Ishikawa (cell line): ENCODE results near the gene RNF8.

Source experiments
- CEBPB ChIP-seq: IDR thresholded peaks from 2 replicates; pipeline ENCODE4 v1.6.1; 2012
- EGR1 ChIP-seq: IDR thresholded peaks from 2 replicates; pipeline ENCODE4 v1.6.1; 2012
- EP300 ChIP-seq: IDR thresholded peaks from 2 replicates; pipeline ENCODE4 v1.6.1; 2012; ENCODE audit warnings: borderline replicate concordance
- MAX ChIP-seq: IDR thresholded peaks from 2 replicates; pipeline ENCODE4 v1.6.1; 2012
- NFIC ChIP-seq: IDR thresholded peaks from 2 replicates; pipeline ENCODE4 v1.6.1; 2012
- RAD21 ChIP-seq: IDR thresholded peaks from 2 replicates; pipeline ENCODE4 v1.6.1; 2012; ENCODE audit warnings: low read depth
- TAF1 ChIP-seq: IDR thresholded peaks from 2 replicates; pipeline ENCODE4 v1.6.1; 2012; ENCODE audit warnings: low read depth, mild to moderate bottlenecking
- USF1 ChIP-seq: IDR thresholded peaks from 2 replicates; pipeline ENCODE4 v1.6.1; 2012
- YY1 ChIP-seq: IDR thresholded peaks from 2 replicates; pipeline ENCODE4 v1.6.1; 2012; ENCODE audit warnings: low read depth
- ZBTB7A ChIP-seq: IDR thresholded peaks from 2 replicates; pipeline ENCODE4 v1.6.1; 2012; ENCODE audit warnings: low read depth
- TF ChIP-seq, protein P1 (sequence below): IDR thresholded peaks from 2 replicates; pipeline ENCODE4 v1.6.1; 2012; ENCODE audit warnings: low read depth, mild to moderate bottlenecking

DNA sequence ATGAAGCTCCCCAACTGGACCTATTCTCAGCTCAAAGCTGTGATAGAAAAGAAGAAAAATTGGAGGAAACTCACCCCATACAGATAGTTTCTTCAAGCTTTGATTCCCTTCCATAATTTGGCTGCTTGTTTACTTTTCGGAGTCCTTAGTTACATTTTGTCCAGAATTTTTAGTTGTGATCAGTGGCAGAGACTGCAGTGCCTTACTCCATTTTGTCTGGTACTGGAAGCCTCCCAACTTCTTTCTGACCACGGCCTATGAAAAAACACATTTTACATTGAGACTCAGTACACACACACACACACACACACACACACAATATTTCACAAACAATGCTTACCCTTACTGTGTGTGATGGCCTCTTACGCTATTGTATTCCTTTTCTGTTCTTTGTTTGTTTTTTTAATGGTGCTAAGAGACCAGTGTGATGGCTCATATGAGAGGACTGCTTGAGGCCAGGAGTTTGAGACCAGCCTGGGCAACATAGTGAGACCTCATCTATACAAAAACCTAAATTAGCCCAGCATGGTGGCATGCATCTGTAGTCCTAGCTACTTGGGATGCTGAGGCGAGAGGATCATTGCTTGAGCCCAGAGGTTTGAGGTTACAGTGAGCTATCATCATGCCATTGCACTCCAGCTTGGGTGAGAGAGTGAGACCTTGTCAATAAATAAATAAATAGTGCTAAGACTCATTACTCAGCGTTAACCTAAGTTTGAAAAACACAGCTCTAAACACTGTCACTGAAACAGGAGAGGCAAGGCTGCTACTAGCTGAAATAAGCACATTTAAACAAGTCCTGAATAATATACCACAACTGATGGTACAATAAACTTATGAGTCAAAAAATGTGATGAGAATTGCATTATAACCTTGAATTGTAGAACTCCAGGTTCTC lies 13.8 kb upstream of the RNF8 start:
- TF ChIP-seq, protein P1, sequence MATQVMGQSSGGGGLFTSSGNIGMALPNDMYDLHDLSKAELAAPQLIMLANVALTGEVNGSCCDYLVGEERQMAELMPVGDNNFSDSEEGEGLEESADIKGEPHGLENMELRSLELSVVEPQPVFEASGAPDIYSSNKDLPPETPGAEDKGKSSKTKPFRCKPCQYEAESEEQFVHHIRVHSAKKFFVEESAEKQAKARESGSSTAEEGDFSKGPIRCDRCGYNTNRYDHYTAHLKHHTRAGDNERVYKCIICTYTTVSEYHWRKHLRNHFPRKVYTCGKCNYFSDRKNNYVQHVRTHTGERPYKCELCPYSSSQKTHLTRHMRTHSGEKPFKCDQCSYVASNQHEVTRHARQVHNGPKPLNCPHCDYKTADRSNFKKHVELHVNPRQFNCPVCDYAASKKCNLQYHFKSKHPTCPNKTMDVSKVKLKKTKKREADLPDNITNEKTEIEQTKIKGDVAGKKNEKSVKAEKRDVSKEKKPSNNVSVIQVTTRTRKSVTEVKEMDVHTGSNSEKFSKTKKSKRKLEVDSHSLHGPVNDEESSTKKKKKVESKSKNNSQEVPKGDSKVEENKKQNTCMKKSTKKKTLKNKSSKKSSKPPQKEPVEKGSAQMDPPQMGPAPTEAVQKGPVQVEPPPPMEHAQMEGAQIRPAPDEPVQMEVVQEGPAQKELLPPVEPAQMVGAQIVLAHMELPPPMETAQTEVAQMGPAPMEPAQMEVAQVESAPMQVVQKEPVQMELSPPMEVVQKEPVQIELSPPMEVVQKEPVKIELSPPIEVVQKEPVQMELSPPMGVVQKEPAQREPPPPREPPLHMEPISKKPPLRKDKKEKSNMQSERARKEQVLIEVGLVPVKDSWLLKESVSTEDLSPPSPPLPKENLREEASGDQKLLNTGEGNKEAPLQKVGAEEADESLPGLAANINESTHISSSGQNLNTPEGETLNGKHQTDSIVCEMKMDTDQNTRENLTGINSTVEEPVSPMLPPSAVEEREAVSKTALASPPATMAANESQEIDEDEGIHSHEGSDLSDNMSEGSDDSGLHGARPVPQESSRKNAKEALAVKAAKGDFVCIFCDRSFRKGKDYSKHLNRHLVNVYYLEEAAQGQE: no peak
- TF ChIP-seq NFIC: no peak
- TF ChIP-seq YY1: no peak
- TF ChIP-seq USF1: no peak
- TF ChIP-seq EP300: no peak
- TF ChIP-seq EGR1: no peak
- TF ChIP-seq RAD21: no peak
- TF ChIP-seq CEBPB: no peak
- no peak for TF ChIP-seq MAX
- TF ChIP-seq ZBTB7A: no peak
- no peak for TF ChIP-seq TAF1
